Trophoblast cell (in vitro differentiated cells and primary cell): ENCODE results near the gene NHLRC4.

Experiments used
- DNase-seq, 2 donors: peaks; one replicate each; pipeline ENCODE4 v3.0.0-alpha.2; 2016
- H2AFZ ChIP-seq: 2 replicates; pipeline ENCODE4 v1.6.1; 2013; ENCODE audit warnings: low read length, moderate library complexity, mild to moderate bottlenecking; ENCODE audit not compliant: insufficient read depth, poor library complexity
- H2AK5ac ChIP-seq: 2 replicates; pipeline ENCODE4 v1.6.1; 2013; ENCODE audit warnings: mild to moderate bottlenecking, low read length
- H2BK120ac ChIP-seq: 2 replicates; pipeline ENCODE4 v1.6.1; 2013; ENCODE audit warnings: low read length, mild to moderate bottlenecking, moderate library complexity; ENCODE audit not compliant: insufficient read depth, poor library complexity
- H2BK12ac ChIP-seq: 2 replicates; pipeline ENCODE4 v1.6.1; 2013; ENCODE audit warnings: mild to moderate bottlenecking, low read length, moderate library complexity
- H2BK5ac ChIP-seq: 2 replicates; pipeline ENCODE4 v1.6.1; 2013; ENCODE audit warnings: low read length, low read depth, moderate library complexity, mild to moderate bottlenecking; ENCODE audit not compliant: poor library complexity
- H3K14ac ChIP-seq: 2 replicates; pipeline ENCODE4 v1.6.1; 2013; ENCODE audit warnings: mild to moderate bottlenecking, low read length
- H3K18ac ChIP-seq: 2 replicates; pipeline ENCODE4 v1.6.1; 2013; ENCODE audit warnings: mild to moderate bottlenecking, low read length
- H3K23ac ChIP-seq: 2 replicates; pipeline ENCODE4 v1.6.1; 2013; ENCODE audit warnings: low read length
- H3K27ac ChIP-seq: 2 replicates; pipeline ENCODE4 v1.5.1; 2013; ENCODE audit warnings: low read depth, mild to moderate bottlenecking, inconsistent platforms, low read length, moderate library complexity
- H3K27me3 ChIP-seq: 2 replicates; pipeline ENCODE4 v1.6.1; 2013; ENCODE audit warnings: inconsistent platforms, mild to moderate bottlenecking, low read length, moderate library complexity; ENCODE audit not compliant: insufficient read depth
- H3K36me3 ChIP-seq, 2 experiments: 1 replicate in 1 of 2; 2 replicates in 1 of 2; pipeline ENCODE4 v1.6.1; 2013; ENCODE audit warnings: low read length in 2 of 2, mild to moderate bottlenecking in 2 of 2, moderate library complexity in 1 of 2; ENCODE audit not compliant: insufficient read depth in 2 of 2, control insufficient read depth in 1 of 2
- H3K4ac ChIP-seq: 2 replicates; pipeline ENCODE4 v1.6.1; 2013; ENCODE audit warnings: low read depth, mild to moderate bottlenecking, low read length, moderate library complexity
- H3K4me1 ChIP-seq, 2 experiments: 1 replicate in 1 of 2; 2 replicates in 1 of 2; pipeline ENCODE4 v1.6.1; 2013; ENCODE audit warnings: low read length in 2 of 2, mild to moderate bottlenecking in 2 of 2, moderate library complexity in 1 of 2; ENCODE audit not compliant: insufficient read depth in 2 of 2, control insufficient read depth in 1 of 2
- H3K4me2 ChIP-seq: 2 replicates; pipeline ENCODE4 v1.6.1; 2013; ENCODE audit warnings: inconsistent platforms, mild to moderate bottlenecking, low read length, moderate library complexity
- H3K4me3 ChIP-seq: 2 replicates; pipeline ENCODE4 v1.5.1; 2013; ENCODE audit warnings: mild to moderate bottlenecking, low read depth, low read length, inconsistent platforms
- H3K79me1 ChIP-seq: one replicate; pipeline ENCODE4 v1.6.1; 2013; ENCODE audit warnings: low read length
- H3K79me2 ChIP-seq: 2 replicates; pipeline ENCODE4 v1.6.1; 2013; ENCODE audit warnings: low read length, mild to moderate bottlenecking; ENCODE audit not compliant: control insufficient read depth, insufficient read depth, poor library complexity
- H3K9ac ChIP-seq: 2 replicates; pipeline ENCODE4 v1.6.1; 2013; ENCODE audit warnings: mild to moderate bottlenecking, low read length
- H3K9me3 ChIP-seq: 2 replicates; pipeline ENCODE4 v1.6.1; 2013; ENCODE audit warnings: low read depth, mild to moderate bottlenecking, control low read depth, inconsistent platforms, low read length; ENCODE audit not compliant: insufficient read depth
- H4K12ac ChIP-seq: 2 replicates; pipeline ENCODE4 v1.6.1; 2013; ENCODE audit warnings: low read depth, mild to moderate bottlenecking, low read length, moderate library complexity
- H4K8ac ChIP-seq: 2 replicates; pipeline ENCODE4 v1.6.1; 2013; ENCODE audit warnings: low read depth, mild to moderate bottlenecking, low read length, moderate library complexity
- H4K91ac ChIP-seq: one replicate; pipeline ENCODE4 v1.6.1; 2013; ENCODE audit warnings: low read depth, mild to moderate bottlenecking, low read length, moderate library complexity
- WGBS: extraction: QIAGEN DNeasy Blood & Tissue Kit; methylation state at CpG from one replicate; pipeline ENCODE4 v1.1.7; 2013; ENCODE audit warnings: missing lambda C conversion rate; ENCODE audit not compliant: insufficient read length, insufficient coverage; ENCODE audit errors: extremely low coverage; 5-methylcytosine and 5-hydroxymethylcytosine counted together

The NHLRC4 gene

GRCh38 chr16:593406-593805, 26.6 kb downstream of the NHLRC4 start:
- Histone ChIP-seq H3K18ac (peak overlapping the region; percentile 45), H3K4ac (no peak overlapping the region)

GRCh38 chr16:593807-594206, 27.0 kb downstream of the NHLRC4 start:
- peaks cover 20% of the 10 kb centered on the region for H3K79me2 ChIP-seq
- H2AFZ ChIP-seq = no peak overlapping the region
- DNase-seq = no peak
- WGBS = no CpG with 5 or more reads among the region's 16 CpGs
- no peak overlapping the region for H2AK5ac ChIP-seq
- H3K4me1 ChIP-seq = peaks cover 27 to 35% of the 10 kb centered on the region in 2 experiments
- H3K27me3 ChIP-seq = no peaks in the 10 kb centered on the region
- no peak overlapping the region for H3K27ac ChIP-seq
- H3K18ac ChIP-seq = no peak overlapping the region
- peak overlapping the region; percentile 37 for H2BK12ac ChIP-seq
- H3K79me1 ChIP-seq = peaks cover 15% of the 10 kb centered on the region
- no peak overlapping the region for H3K23ac ChIP-seq
- H2BK120ac ChIP-seq = no peak overlapping the region
- no peak overlapping the region for H3K4me3 ChIP-seq
- no peak overlapping the region for H3K14ac ChIP-seq
- no peak overlapping the region for H4K12ac ChIP-seq
- no peak overlapping the region for H3K4me2 ChIP-seq
- peaks cover 3% of the 10 kb centered on the region for H3K9me3 ChIP-seq
- peak overlapping the region; percentile 74 for H3K4ac ChIP-seq
- H2BK5ac ChIP-seq = no peak overlapping the region
- H4K8ac ChIP-seq = no peak overlapping the region
- H4K91ac ChIP-seq = peak overlapping the region; percentile 75
- no peak overlapping the region for H3K9ac ChIP-seq
- H3K36me3 ChIP-seq = peaks cover 15 to 20% of the 10 kb centered on the region in 2 experiments

More at GRCh38 chr16:593406-593805, 26.6 kb downstream of the NHLRC4 start:
- Histone ChIP-seq H3K27me3 (no peaks in the 10 kb centered on the region), H2BK12ac (no peak overlapping the region), H3K27ac (peak overlapping the region; percentile 35), H2AK5ac (no peak overlapping the region), H3K4me1 (peaks cover 28 to 35% of the 10 kb centered on the region in 2 experiments), H3K4me3 (no peak overlapping the region), H3K79me1 (peaks cover 19% of the 10 kb centered on the region), H2BK5ac (no peak overlapping the region), H3K9me3 (peaks cover 3% of the 10 kb centered on the region), H4K8ac (no peak overlapping the region), H3K79me2 (peaks cover 24% of the 10 kb centered on the region), H4K12ac (no peak overlapping the region), H2AFZ (no peak overlapping the region), H3K14ac (no peak overlapping the region), H2BK120ac (no peak overlapping the region), H3K23ac (no peak overlapping the region), H3K36me3 (peaks cover 11 to 18% of the 10 kb centered on the region in 2 experiments), H4K91ac (no peak overlapping the region), H3K9ac (no peak overlapping the region), H3K4me2 (peak overlapping the region; percentile 29)
- peak; percentile 86 to 87 for DNase-seq
- WGBS = no CpG with 5 or more reads among the region's 9 CpGs

- Histone ChIP-seq H3K79me1 (peaks cover 6% of the 10 kb centered on the region), H3K4me1 (peaks cover 27 to 35% of the 10 kb centered on the region in 2 experiments), H4K12ac (no peak overlapping the region), H3K79me2 (peaks cover 13% of the 10 kb centered on the region), H2AK5ac (no peak overlapping the region), H3K9ac (no peak overlapping the region), H3K4ac (peak overlapping the region; percentile 12), H2BK120ac (no peak overlapping the region), H2BK12ac (no peak overlapping the region), H4K8ac (no peak overlapping the region), H3K23ac (no peak overlapping the region), H3K27me3 (no peaks in the 10 kb centered on the region), H3K27ac (no peak overlapping the region), H4K91ac (no peak overlapping the region), H2AFZ (no peak overlapping the region), H3K9me3 (peaks cover 11% of the 10 kb centered on the region), H3K18ac (peak overlapping the region; percentile 46), H3K4me3 (no peak overlapping the region), H3K4me2 (no peak overlapping the region), H3K14ac (no peak overlapping the region), H2BK5ac (no peak overlapping the region), H3K36me3 (peaks cover 22 to 31% of the 10 kb centered on the region in 2 experiments)
- WGBS = no CpG with 5 or more reads among the region's 18 CpGs
- DNase-seq = no peak
Observed at GRCh38 chr16:595094-595528, 28.3 kb downstream of the NHLRC4 start.

- WGBS = no CpG with 5 or more reads among the region's 34 CpGs
- no peak for DNase-seq
Observed at GRCh38 chr16:595942-596735, 29.3 kb downstream of the NHLRC4 start.

More at GRCh38 chr16:595942-596735, 29.3 kb downstream of the NHLRC4 start:
- H3K36me3 ChIP-seq = peaks cover 22 to 31% of the 10 kb centered on the region in 2 experiments
- H3K27ac ChIP-seq = no peak overlapping the region
- H4K12ac ChIP-seq = no peak overlapping the region
- H3K27me3 ChIP-seq = no peaks in the 10 kb centered on the region
- H2AFZ ChIP-seq = no peak overlapping the region
- H3K18ac ChIP-seq = no peak overlapping the region
- H2BK120ac ChIP-seq = no peak overlapping the region
- H3K4me3 ChIP-seq = no peak overlapping the region
- no peak overlapping the region for H2BK5ac ChIP-seq
- H3K14ac ChIP-seq = no peak overlapping the region
- H3K4me1 ChIP-seq = peaks cover 20 to 27% of the 10 kb centered on the region in 2 experiments
- H3K4me2 ChIP-seq = no peak overlapping the region
- peaks cover 2% of the 10 kb centered on the region for H3K79me1 ChIP-seq
- no peak overlapping the region for H4K91ac ChIP-seq
- H3K23ac ChIP-seq = no peak overlapping the region
- no peak overlapping the region for H4K8ac ChIP-seq
- no peak overlapping the region for H3K4ac ChIP-seq
- no peak overlapping the region for H2AK5ac ChIP-seq
- peaks cover 3% of the 10 kb centered on the region for H3K79me2 ChIP-seq
- peaks cover 11% of the 10 kb centered on the region for H3K9me3 ChIP-seq
- H2BK12ac ChIP-seq = no peak overlapping the region
- H3K9ac ChIP-seq = no peak overlapping the region
